ENCODE measurements around the gene TBP.

The TBP gene

GRCh38 chr6:170510631-170511030 is 43.5 kb upstream of the TBP start:
- Histone ChIP-seq H3K4me3 (ENCODE audit: low read length) (no peak overlapping the region), H3K27ac (ENCODE audit: low read length) (no peak overlapping the region), H3F3A (ENCODE audit: insufficient read depth, low read length) (no peaks in the 10 kb centered on the region), H3K36me3 (replicated peaks; ENCODE audit: insufficient read depth, low read length) (no peaks in the 10 kb centered on the region), H3K4me2 (ENCODE audit: low read depth, low read length) (no peak overlapping the region), H3K9me3 (replicated peaks; ENCODE audit: insufficient read depth, low read length) (no peaks in the 10 kb centered on the region), H4K20me1 (ENCODE audit: insufficient read depth, low read length) (no peaks in the 10 kb centered on the region), H3K4me1 (ENCODE audit: low read length) (no peaks in the 10 kb centered on the region), H3K27me3 (replicated peaks; ENCODE audit: insufficient read depth, low read length) (no peaks in the 10 kb centered on the region), H2AFZ (ENCODE audit: low read length) (no peak overlapping the region), H3K9me2 (replicated peaks; ENCODE audit: insufficient read depth, low read length) (no peaks in the 10 kb centered on the region), H3K9ac (ENCODE audit: low read length) (no peak overlapping the region), H3K79me2 (ENCODE audit: low read length) (no peaks in the 10 kb centered on the region)
- TF ChIP-seq EZH2phosphoT487 (IDR thresholded peaks at IDR 0.05; ENCODE audit: low read length) (no peak), EZH2 (optimal IDR thresholded peaks at IDR 0.05; ENCODE audit: low read depth, low read length) (no peak)
- TF ChIP-seq, protein P1, sequence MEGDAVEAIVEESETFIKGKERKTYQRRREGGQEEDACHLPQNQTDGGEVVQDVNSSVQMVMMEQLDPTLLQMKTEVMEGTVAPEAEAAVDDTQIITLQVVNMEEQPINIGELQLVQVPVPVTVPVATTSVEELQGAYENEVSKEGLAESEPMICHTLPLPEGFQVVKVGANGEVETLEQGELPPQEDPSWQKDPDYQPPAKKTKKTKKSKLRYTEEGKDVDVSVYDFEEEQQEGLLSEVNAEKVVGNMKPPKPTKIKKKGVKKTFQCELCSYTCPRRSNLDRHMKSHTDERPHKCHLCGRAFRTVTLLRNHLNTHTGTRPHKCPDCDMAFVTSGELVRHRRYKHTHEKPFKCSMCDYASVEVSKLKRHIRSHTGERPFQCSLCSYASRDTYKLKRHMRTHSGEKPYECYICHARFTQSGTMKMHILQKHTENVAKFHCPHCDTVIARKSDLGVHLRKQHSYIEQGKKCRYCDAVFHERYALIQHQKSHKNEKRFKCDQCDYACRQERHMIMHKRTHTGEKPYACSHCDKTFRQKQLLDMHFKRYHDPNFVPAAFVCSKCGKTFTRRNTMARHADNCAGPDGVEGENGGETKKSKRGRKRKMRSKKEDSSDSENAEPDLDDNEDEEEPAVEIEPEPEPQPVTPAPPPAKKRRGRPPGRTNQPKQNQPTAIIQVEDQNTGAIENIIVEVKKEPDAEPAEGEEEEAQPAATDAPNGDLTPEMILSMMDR (IDR thresholded peaks at IDR 0.05; ENCODE audit: low read length), result no peak
- DNase-seq, result no peak

- Histone ChIP-seq H3K4me2 (ENCODE audit: low read depth, low read length) (no peak overlapping the region), H3K4me3 (ENCODE audit: low read length) (no peak overlapping the region), H3K9me2 (replicated peaks; ENCODE audit: insufficient read depth, low read length) (no peaks in the 10 kb centered on the region), H3F3A (ENCODE audit: insufficient read depth, low read length) (no peaks in the 10 kb centered on the region), H3K36me3 (replicated peaks; ENCODE audit: insufficient read depth, low read length) (no peaks in the 10 kb centered on the region), H4K20me1 (ENCODE audit: insufficient read depth, low read length) (no peaks in the 10 kb centered on the region), H3K9ac (ENCODE audit: low read length) (no peak overlapping the region), H3K4me1 (ENCODE audit: low read length) (no peaks in the 10 kb centered on the region), H3K79me2 (ENCODE audit: low read length) (no peaks in the 10 kb centered on the region), H2AFZ (ENCODE audit: low read length) (no peak overlapping the region), H3K9me3 (replicated peaks; ENCODE audit: insufficient read depth, low read length) (no peaks in the 10 kb centered on the region), H3K27ac (ENCODE audit: low read length) (no peak overlapping the region), H3K27me3 (replicated peaks; ENCODE audit: insufficient read depth, low read length) (no peaks in the 10 kb centered on the region)
- TF ChIP-seq EZH2phosphoT487 (IDR thresholded peaks at IDR 0.05; ENCODE audit: low read length) (no peak), EZH2 (optimal IDR thresholded peaks at IDR 0.05; ENCODE audit: low read depth, low read length) (no peak)
- TF ChIP-seq, protein P1 (IDR thresholded peaks at IDR 0.05; ENCODE audit: low read length), result no peak
- DNase-seq, result no peak
These were observed 41.9 kb upstream of the TBP start for GRCh38 chr6:170512249-170512648.

DNA sequence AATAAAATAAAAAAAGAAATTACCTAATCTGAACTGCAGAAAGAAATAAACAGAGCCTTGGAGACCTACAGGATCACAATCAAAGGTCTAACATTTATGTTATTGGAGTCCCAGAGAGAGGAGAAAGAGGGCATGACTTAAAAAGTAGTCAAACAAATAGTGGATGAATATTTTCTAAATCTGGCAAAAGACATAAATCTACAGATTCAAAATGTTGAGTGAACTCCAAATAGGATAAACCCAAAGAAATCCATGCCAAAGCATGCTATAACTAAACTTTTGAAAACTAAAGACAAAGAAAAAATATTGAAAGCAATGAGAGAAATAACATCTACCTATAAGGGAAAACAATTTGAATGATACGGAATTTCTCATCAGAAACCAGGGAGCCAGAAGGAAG is 39.3 kb upstream of the TBP start:
- H3K4me3 ChIP-seq (ENCODE audit: low read length), result no peak overlapping the region
- H3F3A ChIP-seq (ENCODE audit: insufficient read depth, low read length), result no peaks in the 10 kb centered on the region
- no peaks in the 10 kb centered on the region for H4K20me1 ChIP-seq (ENCODE audit: insufficient read depth, low read length)
- H2AFZ ChIP-seq (ENCODE audit: low read length), result no peak overlapping the region
- no peak for DNase-seq
- no peak overlapping the region for H3K9ac ChIP-seq (ENCODE audit: low read length)
- H3K9me3 ChIP-seq (replicated peaks; ENCODE audit: insufficient read depth, low read length), result no peaks in the 10 kb centered on the region
- H3K4me2 ChIP-seq (ENCODE audit: low read depth, low read length), result no peak overlapping the region
- H3K4me1 ChIP-seq (ENCODE audit: low read length), result no peaks in the 10 kb centered on the region
- H3K79me2 ChIP-seq (ENCODE audit: low read length), result no peaks in the 10 kb centered on the region
- H3K36me3 ChIP-seq (replicated peaks; ENCODE audit: insufficient read depth, low read length), result no peaks in the 10 kb centered on the region
- no peaks in the 10 kb centered on the region for H3K9me2 ChIP-seq (replicated peaks; ENCODE audit: insufficient read depth, low read length)
- TF ChIP-seq, protein P1 (IDR thresholded peaks at IDR 0.05; ENCODE audit: low read length), result no peak
- TF ChIP-seq EZH2phosphoT487 (IDR thresholded peaks at IDR 0.05; ENCODE audit: low read length) (no peak), EZH2 (optimal IDR thresholded peaks at IDR 0.05; ENCODE audit: low read depth, low read length) (no peak)
- no peak overlapping the region for H3K27ac ChIP-seq (ENCODE audit: low read length)
- no peaks in the 10 kb centered on the region for H3K27me3 ChIP-seq (replicated peaks; ENCODE audit: insufficient read depth, low read length)

All from MM.1S (cell line).